Adrenal gland (tissue), 5 donors: ENCODE results near the gene NNT.

Experiments
- POLR2A ChIP-seq, 2 donors: fragments of 450-650 bp; IDR thresholded peaks; one replicate each; pipeline ENCODE4 v1.6.1; 2017; ENCODE audit warnings: antibody characterized with exemption in 2 of 2, mild to moderate bottlenecking in 2 of 2, moderate library complexity in 1 of 2
- TF ChIP-seq, protein P1 (sequence below), 6 experiments: fragments of 450-650 bp in 4 of 6; fragments of 200-600 bp in 2 of 6; sonication (generic) in 1 of 6; IDR thresholded peaks; 1 replicate in 5 of 6; 2 replicates in 1 of 6; pipeline versions ENCODE4 v1.5.1 to v1.8.0; 2016 to 2021; ENCODE audit warnings: antibody characterized with exemption in 6 of 6, mild to moderate bottlenecking in 2 of 6, moderate library complexity in 1 of 6
- donor health status: DM: no; HTN: no; CAD: no.

DNA sequence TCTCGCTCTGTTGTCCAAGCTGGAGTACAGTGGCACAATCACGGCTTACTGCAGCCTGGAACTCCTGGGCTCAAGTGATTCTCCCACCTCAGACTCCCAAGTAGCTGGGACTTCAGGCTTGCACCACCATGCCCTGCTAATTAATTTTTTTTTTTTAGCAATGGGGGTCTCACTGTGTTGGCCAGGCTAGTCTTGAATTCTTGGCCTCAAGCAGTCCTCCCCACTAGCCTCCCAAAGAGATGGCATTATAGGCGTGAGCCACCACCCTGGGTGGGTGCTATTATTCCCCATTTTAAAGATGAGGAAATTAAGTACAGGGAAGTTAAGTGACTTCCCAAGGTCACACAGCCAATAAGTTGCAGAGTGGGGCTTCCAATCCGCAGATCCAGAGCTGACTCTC lies 1.7 kb downstream of the NNT start:
- TF ChIP-seq POLR2A (IDR thresholded peaks at IDR 0.05), result no peak
- TF ChIP-seq, protein P1, sequence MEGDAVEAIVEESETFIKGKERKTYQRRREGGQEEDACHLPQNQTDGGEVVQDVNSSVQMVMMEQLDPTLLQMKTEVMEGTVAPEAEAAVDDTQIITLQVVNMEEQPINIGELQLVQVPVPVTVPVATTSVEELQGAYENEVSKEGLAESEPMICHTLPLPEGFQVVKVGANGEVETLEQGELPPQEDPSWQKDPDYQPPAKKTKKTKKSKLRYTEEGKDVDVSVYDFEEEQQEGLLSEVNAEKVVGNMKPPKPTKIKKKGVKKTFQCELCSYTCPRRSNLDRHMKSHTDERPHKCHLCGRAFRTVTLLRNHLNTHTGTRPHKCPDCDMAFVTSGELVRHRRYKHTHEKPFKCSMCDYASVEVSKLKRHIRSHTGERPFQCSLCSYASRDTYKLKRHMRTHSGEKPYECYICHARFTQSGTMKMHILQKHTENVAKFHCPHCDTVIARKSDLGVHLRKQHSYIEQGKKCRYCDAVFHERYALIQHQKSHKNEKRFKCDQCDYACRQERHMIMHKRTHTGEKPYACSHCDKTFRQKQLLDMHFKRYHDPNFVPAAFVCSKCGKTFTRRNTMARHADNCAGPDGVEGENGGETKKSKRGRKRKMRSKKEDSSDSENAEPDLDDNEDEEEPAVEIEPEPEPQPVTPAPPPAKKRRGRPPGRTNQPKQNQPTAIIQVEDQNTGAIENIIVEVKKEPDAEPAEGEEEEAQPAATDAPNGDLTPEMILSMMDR (IDR thresholded peaks at IDR 0.05), result no peak
